T47D (cell line): ENCODE results near the gene PTPN12.
A peak's percentile ranks its signal among the peaks of the same experiment; 100 is the strongest.
"Not testable (repeated sequence)": the region's sequence is repeated elsewhere in the genome, so short reads cannot be mapped to it uniquely, and the experiment has no call there.

ENCODE experiments used
- DNase-seq, 2 experiments: peaks; one replicate each; pipeline versions ENCODE4 v3.0.0 to v3.0.0-alpha.2; 2011 to 2012; ENCODE audit warnings: low read depth in 1 of 2, low spot score in 1 of 2
- JUND ChIP-seq: IDR thresholded peaks from 2 replicates; pipeline ENCODE4 v1.6.1; 2012; ENCODE audit warnings: low read depth
- in situ Hi-C: cut with HindIII; loops from 2 replicates; pipeline ENCODE4 v1.10.0; 2016; ENCODE audit warnings: low sequenced_read_pairs, low pct_unique_long_range_greater_than_20kb

The PTPN12 gene

GRCh38 chr7:77537136-77537777 is at the start of gene PTPN12:
PTPN12 (plus strand) TSS chr7:77537295; CDS start chr7:77537547, 252 bp downstream.
- TF ChIP-seq JUND: no peak
- no peak for DNase-seq

GRCh38 chr7:77488986-77489385 is 48.1 kb upstream of the PTPN12 start:
- in situ Hi-C loops: no loop called here
- TF ChIP-seq JUND: no peak
- DNase-seq: no peak

More at GRCh38 chr7:77537136-77537777, at the start of gene PTPN12:
- in situ Hi-C loops: no loop called here

- in situ Hi-C loops: no loop called here
- no peak for TF ChIP-seq JUND
- DNase-seq: no peak
Measured at GRCh38 chr7:77497079-77497478, 40.0 kb upstream of the PTPN12 start.

GRCh38 chr7:77498659-77499379 is 38.3 kb upstream of the PTPN12 start:
- peak in 1 of 2 experiments; percentile 47 for DNase-seq
- TF ChIP-seq JUND: 0 out of 2 replicates have a peak, but pooled peaks have one; percentile 27
- in situ Hi-C loops: no loop called here

GRCh38 chr7:77501192-77501515 is 35.9 kb upstream of the PTPN12 start:
- DNase-seq: no peak
- TF ChIP-seq JUND: no peak
- in situ Hi-C loops: no loop called here

- in situ Hi-C loops: no loop called here
- TF ChIP-seq JUND: no peak
- no peak for DNase-seq
Measured at GRCh38 chr7:77504951-77505350, 32.1 kb upstream of the PTPN12 start.

GRCh38 chr7:77506899-77507298 is 30.2 kb upstream of the PTPN12 start:
- in situ Hi-C loops: no loop called here
- TF ChIP-seq JUND: no peak
- no peak for DNase-seq

GRCh38 chr7:77513002-77513670 is 24.0 kb upstream of the PTPN12 start:
- DNase-seq, in situ Hi-C loops: not testable (repeated sequence)

GRCh38 chr7:77516085-77516484 is 21.0 kb upstream of the PTPN12 start:
- in situ Hi-C loops: no loop called here
- DNase-seq: no peak
- TF ChIP-seq JUND: no peak

GRCh38 chr7:77520261-77520660 is 16.8 kb upstream of the PTPN12 start:
- in situ Hi-C loops: no loop called here

GRCh38 chr7:77521537-77521936 is 15.6 kb upstream of the PTPN12 start:
- in situ Hi-C loops, DNase-seq: not testable (repeated sequence)

More at GRCh38 chr7:77520261-77520660, 16.8 kb upstream of the PTPN12 start:
- DNase-seq: no peak
- TF ChIP-seq JUND: no peak

GRCh38 chr7:77524731-77525130 is 12.4 kb upstream of the PTPN12 start:
- no peak for TF ChIP-seq JUND
- in situ Hi-C loops: no loop called here
- DNase-seq: no peak

GRCh38 chr7:77525231-77525630 is 11.9 kb upstream of the PTPN12 start:
- DNase-seq: no peak
- in situ Hi-C loops: no loop called here
- no peak for TF ChIP-seq JUND
